Stomach (tissue), 9 donors: ENCODE results near the gene TM2D1. TPM values are rescaled to one million over a fixed set of nuclear protein-coding genes. Genes with fewer than 3 reads are reported as not detected.
A peak's percentile ranks its signal among the peaks of the same experiment; 100 is the strongest.

Experiments used
- DNase-seq, 2 donors: peaks; one replicate each; pipeline versions ENCODE4 v3.0.0 to v3.0.0-alpha.2; 2013 to 2019
- H3K27ac ChIP-seq, 5 donors: fragments of 200-600 bp in 4 of 5; sonication (generic) in 4 of 5; one replicate each; pipeline ENCODE4 v1.5.1; 2013 to 2019; ENCODE audit warnings: mild to moderate bottlenecking in 1 of 5, moderate library complexity in 1 of 5
- H3K27me3 ChIP-seq, 3 donors: fragments of 200-600 bp; sonication (generic); one replicate each; pipeline ENCODE4 v1.5.1; 2017 to 2019; ENCODE audit warnings: mixed run types in 1 of 3
- H3K36me3 ChIP-seq, 4 donors: fragments of 200-600 bp; sonication (generic); 1 replicate in 3 of 4; 2 replicates in 1 of 4; pipeline ENCODE4 v1.5.1; 2016 to 2019
- H3K4me1 ChIP-seq, 4 donors: fragments of 200-600 bp; sonication (generic); one replicate each; pipeline ENCODE4 v1.5.1; 2016 to 2019
- H3K4me3 ChIP-seq, 4 donors: fragments of 200-600 bp; sonication (generic) in 3 of 4; one replicate each; pipeline ENCODE4 v1.5.1; 2016 to 2019; ENCODE audit warnings: mild to moderate bottlenecking in 1 of 4
- H3K9me3 ChIP-seq, 4 donors: fragments of 200-600 bp; sonication (generic); one replicate each; pipeline ENCODE4 v1.5.1; 2016 to 2019
- CTCF ChIP-seq, 7 experiments: fragments of 450-650 bp in 4 of 7; fragments of 200-600 bp in 3 of 7; sonication (generic) in 3 of 7; IDR thresholded peaks; one replicate each; pipeline ENCODE4 v1.5.1; 2016 to 2019; ENCODE audit warnings: antibody characterized with exemption in 7 of 7, control low read depth in 2 of 7, mild to moderate bottlenecking in 1 of 7
- EP300 ChIP-seq: sonication (generic); formaldehyde crosslinking; IDR thresholded peaks from one replicate; pipeline ENCODE4 v1.6.1; 2017; ENCODE audit warnings: antibody characterized with exemption
- POLR2A ChIP-seq, 4 donors: fragments of 450-650 bp; IDR thresholded peaks; one replicate each; pipeline ENCODE4 v1.6.1; 2016; ENCODE audit warnings: antibody characterized with exemption in 4 of 4, control low read depth in 2 of 4, mild to moderate bottlenecking in 1 of 4, moderate library complexity in 1 of 4
- POLR2AphosphoS5 ChIP-seq, 3 donors: sonication (generic); formaldehyde crosslinking; IDR thresholded peaks; one replicate each; pipeline ENCODE4 v1.6.1; 2016; ENCODE audit warnings: antibody characterized with exemption in 3 of 3
- WGBS, 5 donors: extraction: QIAGEN DNeasy Blood & Tissue Kit in 3 of 5; methylation state at CpG; one replicate each; pipeline versions ENCODE4 v1.1.5 to v1.1.7; 2013 to 2018; 5-methylcytosine and 5-hydroxymethylcytosine counted together
- intact Hi-C: fragments of 100-400 bp; cut with DNase I; formaldehyde crosslinking; loops from one replicate; pipeline ENCODE4 v1.15.1; 2023; ENCODE audit warnings: low total_unique reads
- polyA plus RNA-seq, 3 donors: library from polyadenylated mRNA; stranded (reverse); fragments of 200-250 nt; gene quantifications; one replicate each; pipeline ENCODE4 v1.2.3, GENCODE V29; 2013
- total RNA-seq, 5 donors: library from RNA; depleted of rRNA; stranded (reverse); fragments of >200 nt; gene quantifications; one replicate each; pipeline versions ENCODE4 v1.1.0 to v1.2.3, GENCODE V29; 2014 to 2016
- donor health status: healthy with polysubstance abuse.
- donor health status: Bipolar disorder and iron deficiency.
- donor health status: healthy.

The TM2D1 gene
- total and polyA plus RNA-seq, 8 donors: 15.6 to 184 (median 41.4) TPM

- intact Hi-C loops: no loop called here
- no peak overlapping the region for H3K4me3 ChIP-seq
Measured at GRCh38 chr1:61648983-61649742, 75.8 kb downstream of the TM2D1 start.

GRCh38 chr1:61647142-61647541 is 77.8 kb downstream of the TM2D1 start:
- intact Hi-C loops: no loop called here
- H3K36me3 ChIP-seq: no peaks in the 10 kb centered on the region
- WGBS, 5 donors: 58 to 76% (median 68%) methylated on average over 2 of the region's 2 CpGs
- no peak overlapping the region for H3K4me3 ChIP-seq
- no peaks in the 10 kb centered on the region for H3K27me3 ChIP-seq
- H3K4me1 ChIP-seq: peaks cover 3 to 12% (median 7%) of the 10 kb centered on the region in 4 donors
- H3K27ac ChIP-seq: no peak overlapping the region
- H3K9me3 ChIP-seq: no peaks in the 10 kb centered on the region
- DNase-seq: peak in 1 of 2 donors; percentile 58
- no peak for TF ChIP-seq CTCF (IDR thresholded peaks at IDR 0.05)
- TF ChIP-seq POLR2A (IDR thresholded peaks at IDR 0.05): no peak
- TF ChIP-seq POLR2AphosphoS5 (IDR thresholded peaks at IDR 0.05): no peak
- no peak for TF ChIP-seq EP300

More at GRCh38 chr1:61648983-61649742, 75.8 kb downstream of the TM2D1 start:
- Histone ChIP-seq H3K9me3 (no peaks in the 10 kb centered on the region), H3K36me3 (no peaks in the 10 kb centered on the region), H3K27ac (no peak overlapping the region), H3K4me1 (peaks cover 0 to 4% (median 0%) of the 10 kb centered on the region in 4 donors), H3K27me3 (no peaks in the 10 kb centered on the region)
- TF ChIP-seq EP300: no peak
- TF ChIP-seq CTCF (IDR thresholded peaks at IDR 0.05): no peak
- TF ChIP-seq POLR2AphosphoS5 (IDR thresholded peaks at IDR 0.05): no peak
- TF ChIP-seq POLR2A (IDR thresholded peaks at IDR 0.05): no peak
- 78 to 89% (median 82%) methylated on average over 5 of the region's 5 CpGs for WGBS, 5 donors
- DNase-seq: no peak

GRCh38 chr1:61645476-61645875 is 79.5 kb downstream of the TM2D1 start:
- intact Hi-C loops: no loop called here
- no peaks in the 10 kb centered on the region for H3K27me3 ChIP-seq
- H3K4me3 ChIP-seq: no peak overlapping the region
- no peak overlapping the region for H3K27ac ChIP-seq
- no peak for TF ChIP-seq POLR2AphosphoS5 (IDR thresholded peaks at IDR 0.05)
- WGBS, 5 donors: 83 to 89% (median 86%) methylated on average over 4 of the region's 4 CpGs
- peaks cover 11 to 29% (median 21%) of the 10 kb centered on the region in 4 donors for H3K4me1 ChIP-seq
- no peaks in the 10 kb centered on the region for H3K9me3 ChIP-seq
- no peak for DNase-seq
- H3K36me3 ChIP-seq: no peaks in the 10 kb centered on the region

- H3K36me3 ChIP-seq: no peaks in the 10 kb centered on the region
- WGBS, 5 donors: 70 to 76% (median 76%) methylated on average over 4 of the region's 4 CpGs
- H3K27me3 ChIP-seq: no peaks in the 10 kb centered on the region
- H3K4me1 ChIP-seq: peaks cover 11 to 41% (median 28%) of the 10 kb centered on the region in 4 donors
- H3K27ac ChIP-seq: no peak overlapping the region
- H3K9me3 ChIP-seq: no peaks in the 10 kb centered on the region
- no peak for DNase-seq
- TF ChIP-seq EP300 (no peak), POLR2AphosphoS5 (IDR thresholded peaks at IDR 0.05) (no peak), CTCF (IDR thresholded peaks at IDR 0.05) (no peak), POLR2A (IDR thresholded peaks at IDR 0.05) (no peak)
- no peak overlapping the region for H3K4me3 ChIP-seq
- intact Hi-C loops: no loop called here
Measured at GRCh38 chr1:61644303-61644702, 80.6 kb downstream of the TM2D1 start.
